GM21447 (cell line): ENCODE measurements around the gene FAM120A.

Experiments used
- ATAC-seq: cut with Tn5 transposase; IDR thresholded peaks from one replicate; pipeline ENCODE4 v1.9.1; 2021; ENCODE audit not compliant: unreplicated experiment

FAM120A gene

DNA sequence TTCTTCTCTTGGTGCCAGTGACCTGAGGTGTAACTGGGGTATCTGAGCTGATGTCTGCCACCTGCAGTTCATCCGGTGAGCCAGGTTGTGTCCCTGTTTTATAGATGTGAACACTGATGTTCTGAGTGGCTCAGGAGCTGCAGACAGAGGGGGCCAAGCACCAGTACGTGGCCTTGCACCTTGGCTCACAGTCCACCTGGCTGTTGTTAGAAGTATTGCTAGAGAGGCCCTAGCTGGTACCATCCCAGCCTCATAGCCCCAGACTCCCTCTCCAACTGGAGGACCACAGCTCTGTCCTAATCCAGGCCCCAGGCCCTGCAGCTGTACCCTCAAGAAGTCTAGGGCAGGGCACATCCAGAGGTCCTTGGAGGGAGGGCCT lies 141.1 kb downstream of the FAM120A start:
- no peak for ATAC-seq

DNA sequence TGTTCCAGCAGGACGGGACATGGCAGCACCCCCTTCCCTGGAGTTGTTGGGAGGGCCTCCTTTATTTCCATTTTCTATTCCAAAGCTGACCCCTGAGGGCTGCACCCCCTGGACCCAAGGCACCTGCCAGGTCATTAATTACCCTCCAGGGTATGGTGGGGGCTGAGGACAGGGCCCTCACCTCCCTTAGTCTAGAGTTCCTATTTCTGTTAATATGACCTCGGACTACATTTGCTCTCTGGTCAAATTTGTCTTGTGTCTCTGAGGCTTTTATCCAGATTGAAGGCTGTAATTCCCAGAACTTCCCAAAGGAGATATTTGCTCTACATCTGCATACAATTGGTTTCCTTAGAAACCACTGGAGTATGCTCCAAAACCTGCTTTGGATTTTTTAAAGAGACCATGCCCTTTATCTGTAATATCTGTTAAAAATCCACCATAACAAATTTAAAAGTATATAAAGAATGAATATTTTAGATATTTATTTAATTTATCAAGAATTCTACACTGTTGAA lies 141.7 kb downstream of the FAM120A start:
- ATAC-seq: no peak

DNA sequence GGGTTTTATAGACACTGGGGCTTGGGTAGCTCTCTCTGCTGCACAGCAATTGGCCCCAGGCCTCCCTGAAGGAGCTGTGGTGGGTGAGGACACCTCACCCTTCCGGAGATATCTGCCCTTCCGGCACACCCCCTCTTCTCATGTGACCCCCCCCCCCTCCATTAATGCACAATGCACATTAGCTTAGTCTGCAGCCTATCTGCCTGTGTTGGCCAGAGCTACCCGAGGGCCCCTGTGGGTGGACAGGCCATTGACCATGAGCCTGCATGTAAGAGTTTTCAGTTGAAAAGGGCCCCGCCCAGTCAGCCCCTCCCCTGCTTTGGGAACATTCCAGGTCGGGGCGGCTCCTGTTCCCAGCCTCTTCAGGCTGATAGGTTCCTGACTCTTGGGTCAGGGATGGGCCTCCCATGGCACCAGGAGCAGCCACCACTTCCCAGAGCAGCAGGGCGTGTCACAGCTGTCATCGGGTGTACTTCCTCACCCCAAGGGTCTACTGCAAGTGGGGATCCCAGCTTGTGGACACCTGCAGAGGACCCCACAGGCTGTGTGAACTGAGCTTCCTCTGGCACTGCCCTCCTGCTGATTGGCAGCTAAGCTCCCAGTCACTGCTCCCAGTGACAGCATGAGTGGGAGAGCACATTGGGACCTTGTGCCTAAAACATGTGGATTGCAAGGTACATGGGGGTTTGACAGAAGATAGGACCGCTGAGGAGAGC lies 142.7 kb downstream of the FAM120A start:
- ATAC-seq: no peak

DNA sequence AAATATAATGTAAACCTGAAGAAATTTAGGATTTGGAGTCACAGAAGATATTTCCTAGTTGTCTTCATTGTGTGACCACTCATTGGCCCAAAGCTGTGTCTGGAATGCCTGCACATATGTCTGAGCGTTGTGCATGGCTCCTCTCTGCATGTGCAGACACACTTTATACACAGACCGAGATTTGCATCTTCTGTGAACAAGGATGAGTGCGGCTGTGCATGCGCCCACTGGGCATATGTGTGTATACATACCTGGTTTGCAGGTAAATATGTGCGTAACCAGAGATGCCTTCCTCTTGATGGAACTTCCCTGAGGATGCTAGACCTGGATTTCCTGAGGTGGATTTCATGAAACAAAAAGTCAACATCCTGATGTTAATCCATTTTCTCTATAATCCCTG lies 144.0 kb downstream of the FAM120A start:
- no peak for ATAC-seq

DNA sequence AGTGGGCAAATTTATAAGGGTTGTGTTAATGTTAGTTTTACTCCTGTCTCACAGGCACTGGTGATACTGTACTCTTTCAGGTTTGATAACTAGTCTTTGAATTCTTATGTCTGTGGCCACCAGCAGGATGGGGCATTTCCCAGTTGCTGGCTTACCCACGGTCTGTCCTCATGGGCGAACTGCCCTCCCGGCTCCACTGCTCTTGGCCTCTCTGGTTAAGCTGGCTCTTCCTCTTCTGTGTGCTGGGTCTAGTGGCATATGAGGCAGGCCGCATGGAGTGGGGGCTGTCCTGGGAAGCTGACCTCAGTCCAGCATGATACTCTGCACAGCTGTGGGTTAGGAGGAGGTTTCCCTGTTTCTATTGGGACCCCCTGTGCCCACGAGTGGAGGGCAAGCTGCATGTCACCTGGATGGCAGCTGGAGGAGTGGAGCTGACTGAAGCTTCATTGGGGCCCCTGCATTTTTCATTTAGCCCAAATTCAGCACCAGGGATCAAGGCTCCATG lies 144.4 kb downstream of the FAM120A start:
- no peak for ATAC-seq

DNA sequence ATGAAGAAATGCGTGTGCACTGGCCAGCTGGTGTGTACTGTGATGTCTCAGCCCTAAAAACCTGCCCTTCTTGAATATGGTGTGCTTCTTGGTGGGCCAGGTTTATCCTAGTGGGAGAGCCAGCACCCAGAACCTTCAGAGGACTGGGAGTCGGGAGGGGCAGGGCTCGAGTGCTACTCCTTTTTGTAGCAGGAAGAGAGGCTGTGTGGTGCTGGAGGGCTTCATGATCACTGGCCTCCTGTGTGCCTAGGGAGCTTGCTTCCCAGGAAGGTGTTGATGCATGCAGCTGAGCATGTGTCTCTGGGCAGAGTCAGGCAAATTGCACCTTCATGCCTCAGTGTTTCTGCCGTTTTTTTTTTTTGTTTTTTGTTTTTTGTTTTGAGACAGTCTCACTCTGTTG lies 144.9 kb downstream of the FAM120A start:
- ATAC-seq: no peak

DNA sequence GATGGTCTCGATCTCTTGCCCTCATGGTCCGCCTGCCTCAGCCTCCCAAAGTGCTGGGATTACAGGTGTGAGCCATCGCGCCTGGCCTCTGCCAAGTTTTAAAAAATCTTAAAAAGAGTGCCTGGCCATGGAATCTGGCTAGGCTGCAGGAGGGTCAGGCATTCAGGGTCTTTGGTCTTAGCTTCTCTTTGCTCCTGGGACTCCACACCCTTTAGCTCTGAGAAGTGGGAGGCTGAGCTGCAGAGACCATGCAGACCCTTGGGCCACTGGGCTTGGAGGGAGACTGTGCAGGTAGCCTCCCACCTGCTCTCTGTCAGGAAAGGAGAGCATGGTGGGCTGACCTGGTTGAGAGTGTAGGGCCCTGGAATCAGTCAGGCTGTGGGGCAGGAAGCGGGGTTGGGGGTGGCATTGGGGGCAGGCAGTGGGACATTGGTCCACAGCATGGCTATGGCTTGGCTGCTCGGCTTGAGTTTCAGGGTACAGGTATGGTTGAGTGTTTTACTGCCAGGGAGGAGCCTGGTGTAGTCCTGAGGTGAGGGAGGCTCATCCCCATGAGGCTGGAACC lies 145.7 kb downstream of the FAM120A start:
- ATAC-seq: no peak

DNA sequence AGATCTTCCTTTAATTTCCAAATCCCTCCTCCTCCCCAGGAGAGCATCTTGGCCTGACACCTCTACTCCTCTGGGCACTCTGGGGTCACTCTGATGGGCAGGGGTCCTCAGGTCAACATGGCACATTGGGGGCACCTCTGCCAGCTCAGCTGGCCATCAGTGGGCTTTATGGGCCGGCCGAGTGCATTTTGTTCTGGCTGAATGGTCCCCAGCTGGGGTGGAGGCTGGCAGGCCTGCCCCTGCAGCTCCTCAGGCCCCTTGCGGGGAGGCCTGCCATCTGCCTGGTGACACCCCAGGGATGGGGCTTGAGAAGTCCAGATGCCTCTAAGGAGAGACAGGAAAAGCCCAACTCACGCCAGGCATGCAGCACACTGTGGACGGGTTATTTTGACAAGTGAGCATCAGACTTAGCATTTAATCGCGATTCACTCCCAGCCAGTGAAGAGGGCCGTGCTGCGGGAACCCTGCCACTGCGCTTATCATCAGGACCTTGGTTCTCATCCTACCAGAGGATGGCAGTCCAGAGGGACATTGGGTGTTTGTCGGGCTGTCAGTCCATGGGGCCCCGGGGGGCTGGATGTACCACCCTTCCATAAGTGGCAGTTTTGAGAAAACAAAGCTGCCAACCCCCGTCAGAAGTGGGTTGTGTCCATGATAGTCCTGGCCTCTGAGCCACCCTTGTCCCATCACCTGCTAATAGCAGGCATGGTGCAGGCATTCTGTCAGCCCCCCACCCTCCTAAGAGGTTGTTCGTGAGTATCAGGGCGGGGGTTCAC lies 146.6 kb downstream of the FAM120A start:
- no peak for ATAC-seq

DNA sequence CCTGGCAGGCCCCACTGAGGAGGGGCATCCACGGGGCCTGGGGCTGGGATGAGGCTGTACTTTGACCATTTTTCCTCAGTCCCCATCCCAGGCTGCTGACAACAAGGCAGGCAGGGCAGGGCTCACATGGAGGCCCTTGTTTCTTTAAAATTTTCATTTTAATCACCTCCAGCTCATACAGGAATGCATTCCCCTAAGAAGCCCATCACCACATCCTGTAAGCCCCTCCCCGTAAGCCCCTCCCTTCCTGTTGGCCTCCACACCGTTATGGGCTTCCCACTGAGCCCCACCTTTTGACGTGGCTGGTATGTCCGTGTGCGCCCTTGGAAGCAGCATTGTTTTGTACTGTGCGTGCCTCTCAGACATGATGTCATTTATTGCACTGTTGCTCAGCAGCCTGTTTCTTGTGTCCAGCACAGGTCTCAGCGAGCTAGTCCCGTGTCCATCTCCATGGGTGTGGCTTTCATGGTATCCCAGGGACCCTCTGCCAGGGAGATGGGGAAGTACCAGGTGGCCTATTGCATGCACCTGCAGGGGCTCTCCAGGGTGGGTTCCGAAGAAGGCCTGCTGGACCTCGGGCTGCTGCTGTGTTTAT lies 147.3 kb downstream of the FAM120A start:
- no peak for ATAC-seq

DNA sequence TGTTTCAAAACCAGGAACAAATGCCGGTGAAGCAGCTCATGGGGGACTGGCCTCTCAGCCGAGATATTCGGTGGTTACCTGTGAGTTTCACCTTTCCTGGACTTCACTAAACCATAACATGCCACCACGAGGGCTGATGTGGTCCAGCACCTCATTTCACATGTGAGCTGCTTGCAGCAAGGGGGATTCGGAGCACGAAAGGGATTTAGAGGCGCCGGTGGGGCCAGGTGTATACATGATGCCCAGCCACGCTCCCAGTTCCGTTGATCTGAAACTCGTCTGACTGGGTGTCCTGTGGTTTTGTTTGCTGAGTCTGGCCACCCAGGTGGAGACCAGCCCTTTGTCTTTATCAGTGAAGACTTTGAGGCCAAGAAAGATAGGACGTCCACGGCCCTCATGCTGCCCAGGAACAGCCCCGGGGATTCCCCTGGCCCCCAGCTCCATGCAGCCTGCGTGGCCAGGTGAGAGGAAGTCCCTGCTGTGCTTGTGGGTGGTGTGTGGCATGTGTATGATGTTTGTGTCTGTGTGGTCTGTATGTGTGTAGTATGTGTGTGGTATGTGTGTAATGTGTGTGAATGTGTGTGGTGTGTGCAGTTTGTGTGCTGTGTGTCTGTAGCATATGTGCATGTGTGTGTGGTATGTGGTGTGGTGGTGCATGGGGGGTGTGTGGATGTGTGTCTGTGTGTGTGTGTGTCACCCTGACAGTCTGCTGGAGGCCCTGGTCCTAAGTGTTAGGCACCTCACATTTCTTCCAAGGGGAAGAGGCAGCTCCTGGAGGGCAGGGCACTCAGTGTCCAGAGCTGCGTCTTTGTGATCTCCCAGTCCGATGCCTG lies 148.3 kb downstream of the FAM120A start:
- ATAC-seq: no peak

DNA sequence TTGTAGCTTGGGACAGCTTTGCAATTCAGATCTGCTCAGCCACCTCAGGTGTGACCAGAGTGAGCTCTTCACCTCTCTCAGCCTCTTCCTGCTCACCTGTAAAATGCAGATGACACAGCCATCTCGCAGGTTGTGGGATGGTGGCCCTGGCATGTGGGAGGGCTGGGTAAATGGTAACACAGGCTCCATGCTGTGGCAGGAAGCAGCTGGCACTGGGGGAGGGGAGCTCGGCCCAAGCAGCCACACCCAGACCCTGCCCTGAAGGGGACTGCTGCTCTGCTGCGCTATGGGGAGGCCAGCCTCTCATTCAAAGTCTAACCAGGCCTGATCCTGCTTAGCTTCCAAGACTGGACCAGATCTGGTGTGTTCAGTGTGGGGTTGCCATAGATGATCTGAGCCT lies 149.0 kb downstream of the FAM120A start:
- no peak for ATAC-seq

DNA sequence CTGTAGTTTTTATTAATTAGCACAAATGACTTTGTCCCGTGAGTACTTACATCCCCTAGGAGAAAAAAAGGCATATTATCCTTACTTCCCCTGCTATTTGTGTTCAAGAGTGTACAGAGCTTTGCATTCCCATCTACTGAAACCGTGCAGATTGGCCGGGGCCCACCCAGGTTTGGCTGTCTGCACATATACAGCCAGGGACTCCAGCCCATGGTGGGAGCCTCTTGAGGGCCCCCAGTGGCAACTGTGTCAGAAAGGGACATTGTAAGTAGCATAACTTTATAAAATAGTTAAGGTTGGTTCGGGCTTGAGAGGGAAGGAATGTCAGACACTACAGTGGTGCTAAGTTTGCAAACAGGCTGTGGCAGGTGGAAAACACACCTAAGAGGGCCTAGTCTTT lies 149.6 kb downstream of the FAM120A start:
- ATAC-seq: no peak

DNA sequence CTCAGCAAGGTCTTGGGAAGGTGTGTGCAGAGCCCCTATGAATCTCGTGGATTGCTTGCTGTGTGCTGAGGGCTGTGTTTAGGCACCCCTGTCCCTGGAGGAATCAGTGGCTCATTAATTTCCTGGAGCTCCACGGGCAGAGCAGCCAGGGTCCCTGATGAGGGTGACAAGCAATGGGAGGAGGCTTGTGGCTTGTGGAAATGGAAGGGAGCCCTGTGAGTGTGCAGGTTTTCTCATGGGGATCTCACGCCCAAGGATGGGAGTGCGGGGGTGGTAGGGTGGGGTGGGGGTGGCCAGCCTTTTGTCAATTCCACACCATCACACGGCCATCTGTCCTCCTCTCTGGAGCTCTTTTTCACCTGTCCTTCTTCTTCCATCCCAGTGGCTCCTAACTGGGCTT lies 150.2 kb downstream of the FAM120A start:
- no peak for ATAC-seq

DNA sequence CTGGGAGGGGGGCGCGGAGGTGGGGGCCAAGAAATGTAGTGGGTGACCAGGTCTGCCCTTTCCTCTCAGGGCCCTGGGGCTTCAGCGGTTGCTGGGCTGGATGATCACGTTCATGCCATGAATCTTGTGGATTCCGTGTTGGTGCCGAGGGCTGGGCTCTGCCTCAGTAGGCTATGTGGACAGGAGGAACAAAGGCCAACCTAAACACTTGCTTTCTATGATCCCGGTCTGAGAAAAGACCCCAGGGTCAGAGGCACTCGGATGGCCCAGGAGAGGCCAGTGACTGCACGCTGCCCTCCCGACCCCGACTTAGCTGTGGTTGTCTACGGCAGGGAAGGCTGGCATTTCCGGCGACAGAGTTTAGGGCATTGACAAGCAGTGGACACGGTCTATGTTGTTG lies 151.5 kb downstream of the FAM120A start:
- no peak for ATAC-seq

DNA sequence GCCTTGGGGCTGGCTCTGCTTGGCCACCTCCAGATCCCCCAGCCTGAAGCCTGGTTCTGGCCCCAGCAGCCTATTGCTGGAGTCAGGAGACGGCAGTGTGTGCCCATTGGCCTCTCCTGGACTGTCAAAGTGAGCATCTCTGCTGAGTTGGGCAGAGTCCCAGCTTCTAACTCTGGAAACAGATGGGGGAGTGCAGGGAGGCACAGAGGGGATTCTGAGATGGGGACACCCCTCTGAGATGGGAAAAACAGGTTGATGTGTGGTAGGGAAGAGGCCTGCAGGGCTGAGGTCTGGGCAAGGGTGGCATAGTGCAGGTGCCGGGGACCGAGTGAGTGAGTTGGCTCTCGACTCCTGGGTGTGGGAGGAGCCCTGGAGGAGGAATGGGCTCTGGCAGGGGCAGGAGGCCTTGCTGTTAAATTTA lies 152.4 kb downstream of the FAM120A start:
- ATAC-seq: no peak

DNA sequence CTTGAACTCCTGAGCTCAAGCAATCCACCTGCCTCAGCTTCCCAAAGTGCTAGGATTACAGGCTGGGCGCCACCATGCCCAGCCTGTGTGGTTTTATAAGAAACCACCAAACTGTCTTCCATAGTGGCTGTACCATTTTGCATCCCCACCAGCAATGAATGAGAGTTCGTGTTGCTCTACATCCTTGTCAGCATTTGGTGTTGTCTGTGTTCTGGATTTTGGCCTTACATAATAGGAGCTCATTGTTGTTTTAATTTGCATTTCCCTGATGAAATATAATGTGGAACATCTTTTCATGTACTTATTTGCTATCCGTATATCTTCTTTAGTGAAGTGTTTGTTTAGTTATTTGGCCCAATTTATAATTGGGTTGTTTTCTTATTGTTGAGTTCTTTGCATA lies 154.7 kb downstream of the FAM120A start:
- ATAC-seq: no peak

DNA sequence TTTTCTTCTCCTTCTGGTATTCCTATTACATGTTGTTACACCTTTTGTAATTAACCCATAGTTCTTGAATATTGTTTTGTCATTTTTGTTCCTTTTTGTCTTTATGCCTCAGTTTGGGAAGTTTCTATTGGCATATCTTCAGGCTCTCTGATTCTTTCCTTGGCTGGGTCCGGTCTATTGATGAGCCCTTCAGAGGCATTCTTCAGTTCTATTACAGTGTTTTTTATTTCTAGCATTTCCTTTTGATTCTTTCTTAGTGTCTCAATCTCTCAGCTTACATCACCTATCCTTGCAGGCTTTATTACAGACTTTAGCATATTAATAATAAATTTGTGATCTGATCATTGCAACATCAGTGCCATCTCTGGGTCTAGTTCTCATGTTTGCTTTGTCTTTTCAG lies 158.7 kb downstream of the FAM120A start:
- no peak for ATAC-seq

DNA sequence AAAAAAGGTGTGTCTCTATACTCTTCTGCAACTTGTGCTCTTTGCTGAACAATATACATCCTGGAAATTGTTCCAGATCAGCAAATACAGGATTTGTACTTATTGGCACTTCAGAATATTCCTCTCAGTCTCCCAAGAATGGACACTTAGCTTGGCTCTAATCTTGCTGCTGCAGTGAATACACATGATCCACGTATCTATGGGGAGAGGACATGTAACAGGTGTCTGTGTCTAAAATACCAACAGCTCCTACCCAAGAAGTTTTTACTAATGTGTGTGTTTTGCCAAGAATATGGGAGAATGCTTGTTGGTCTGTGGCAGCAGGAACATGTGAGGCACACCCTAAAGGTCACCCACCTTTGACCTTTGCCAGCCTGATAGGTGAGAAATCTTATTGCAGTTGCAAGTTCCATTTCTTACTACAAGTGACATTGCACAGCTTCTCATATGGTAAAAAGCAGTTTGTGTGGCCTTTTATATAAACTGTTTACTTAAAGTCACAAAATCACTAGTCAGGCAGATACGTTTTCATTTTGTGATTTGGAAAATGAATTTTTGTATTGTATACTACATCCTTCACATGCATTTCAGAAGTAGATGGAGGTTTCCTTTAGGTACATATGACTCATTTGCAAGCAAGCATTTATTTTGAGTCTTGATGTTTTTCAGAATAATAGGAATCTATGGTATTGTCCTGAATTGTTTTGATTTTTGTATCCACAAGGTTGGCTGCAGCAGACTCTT lies 160.7 kb downstream of the FAM120A start:
- ATAC-seq: no peak

DNA sequence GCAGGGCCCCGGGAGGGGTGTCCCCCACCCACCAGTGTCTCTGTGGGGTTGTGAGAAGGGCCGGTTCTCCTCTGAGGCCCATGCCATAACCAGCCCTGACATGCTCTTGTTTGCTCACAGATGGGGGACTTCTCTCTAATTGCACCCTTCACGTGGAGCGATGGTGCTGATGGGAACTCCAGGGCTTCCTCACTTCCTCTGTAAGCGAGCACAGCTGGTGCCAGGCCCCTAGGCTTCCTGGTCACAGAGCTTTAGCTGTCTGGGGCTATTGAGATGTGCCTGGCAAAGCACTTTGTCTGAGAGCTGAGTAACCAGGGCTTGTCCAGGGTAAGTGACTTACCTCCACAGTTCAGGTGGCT lies 161.3 kb downstream of the FAM120A start:
- ATAC-seq: peak; percentile 81

DNA sequence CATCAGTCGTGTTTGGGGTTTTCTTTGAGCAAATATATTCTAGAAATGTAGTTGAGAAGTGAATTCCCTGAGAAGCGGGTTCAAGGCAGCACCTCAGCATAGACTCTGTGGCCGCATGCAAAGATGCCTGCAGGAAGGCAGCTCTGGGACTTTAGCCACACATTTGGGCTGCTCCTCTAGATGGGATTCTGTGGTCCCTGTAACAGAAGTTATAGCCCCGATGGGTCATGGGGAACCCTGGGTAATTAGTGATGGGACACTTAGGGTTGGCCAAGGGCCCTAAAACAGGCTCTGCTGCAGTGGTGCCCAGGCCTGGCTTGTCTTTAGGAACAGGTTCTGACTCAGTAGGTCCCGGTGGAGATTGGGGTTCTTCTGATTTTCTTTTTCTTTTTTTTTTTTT lies 161.7 kb downstream of the FAM120A start:
- no peak for ATAC-seq
